Keratinocyte (primary cell): ENCODE measurements around the gene NUP54. TPM values are rescaled to one million over a fixed set of nuclear protein-coding genes. Genes with fewer than 3 reads are reported as not detected.

Source experiments
- DNase-seq: peaks from one replicate; pipeline ENCODE4 v3.0.0-alpha.2; 2011; ENCODE audit warnings: low read depth, missing footprints, low spot score
- FAIRE-seq: peaks from 2 replicates; lab custom pipeline; 2011; peaks lifted over from hg19 to GRCh38; lab: Jason Lieb, UNC
- H2AFZ ChIP-seq: 2 replicates; pipeline ENCODE4 v1.6.0; 2012; ENCODE audit warnings: low read length, control low read depth, inconsistent platforms; ENCODE audit not compliant: control insufficient read depth
- H3K27ac ChIP-seq: 2 replicates; pipeline ENCODE4 v1.5.1; 2011; ENCODE audit warnings: low read length; ENCODE audit not compliant: control insufficient read depth, insufficient read depth
- H3K27me3 ChIP-seq: 3 replicates; pipeline ENCODE4 v1.6.0; 2011; ENCODE audit warnings: low read length; ENCODE audit not compliant: control insufficient read depth, insufficient read depth; ENCODE audit errors: extremely low read depth
- H3K36me3 ChIP-seq, 2 experiments: 2 replicates in 1 of 2; 3 replicates in 1 of 2; pipeline ENCODE4 v1.5.1; 2011; ENCODE audit warnings: low read length in 2 of 2, mild to moderate bottlenecking in 1 of 2; ENCODE audit not compliant: control insufficient read depth in 2 of 2, insufficient read depth in 2 of 2; ENCODE audit errors: extremely low read depth in 1 of 2
- H3K4me1 ChIP-seq: 3 replicates; pipeline ENCODE4 v1.5.1; 2011; ENCODE audit warnings: low read length; ENCODE audit not compliant: control insufficient read depth, insufficient read depth; ENCODE audit errors: extremely low read depth
- H3K4me2 ChIP-seq: 3 replicates; pipeline ENCODE4 v1.6.0; 2011; ENCODE audit warnings: low read depth, low read length; ENCODE audit not compliant: control insufficient read depth, insufficient read depth; ENCODE audit errors: extremely low read depth
- H3K4me3 ChIP-seq, 3 experiments: fragments of 200-600 bp in 1 of 3; sonication (generic) in 1 of 3; 2 replicates in 2 of 3; 3 replicates in 1 of 3; pipeline ENCODE4 v1.5.1; 2011 to 2016; ENCODE audit warnings: low read length in 3 of 3, mild to moderate bottlenecking in 3 of 3, control low read depth in 2 of 3, inconsistent platforms in 1 of 3, low read depth in 1 of 3, mixed read lengths in 1 of 3, mixed run types in 1 of 3, moderate library complexity in 1 of 3; ENCODE audit not compliant: control insufficient read depth in 2 of 3, insufficient read depth in 2 of 3; ENCODE audit errors: extremely low read depth in 1 of 3
- H3K79me2 ChIP-seq: 2 replicates; pipeline ENCODE4 v1.6.0; 2012; ENCODE audit warnings: low read length; ENCODE audit not compliant: control insufficient read depth, insufficient read depth
- H3K9ac ChIP-seq: 3 replicates; pipeline ENCODE4 v1.6.0; 2011; ENCODE audit warnings: low read length; ENCODE audit not compliant: control insufficient read depth, insufficient read depth; ENCODE audit errors: extremely low read depth
- H3K9me1 ChIP-seq: 3 replicates; pipeline ENCODE4 v1.6.0; 2011; ENCODE audit warnings: low read length; ENCODE audit not compliant: control insufficient read depth, insufficient read depth; ENCODE audit errors: extremely low read depth
- H3K9me3 ChIP-seq: 2 replicates; pipeline ENCODE4 v1.5.1; 2012; ENCODE audit warnings: low read depth, low read length; ENCODE audit not compliant: control insufficient read depth
- H4K20me1 ChIP-seq: 3 replicates; pipeline ENCODE4 v1.6.0; 2011; ENCODE audit warnings: low read length; ENCODE audit not compliant: control insufficient read depth, insufficient read depth; ENCODE audit errors: extremely low read depth
- EZH2 ChIP-seq: IDR thresholded peaks from one replicate; pipeline ENCODE4 v1.6.1; 2012; ENCODE audit warnings: inconsistent platforms, mild to moderate bottlenecking, low read length, moderate library complexity
- dilution Hi-C: fragments of 300-500 bp; cut with MboI; formaldehyde crosslinking; loops from one replicate; pipeline ENCODE4 v1.7.0; 2020; ENCODE audit warnings: low sequenced_read_pairs; ENCODE audit not compliant: extremely low pct_ligation_motif_present
- polyA plus RNA-seq, 5 experiments: library from polyadenylated mRNA; depleted of rRNA in 3 of 5; stranded (reverse) in 3 of 5; stranded (forward) in 1 of 5; unstranded in 1 of 5; fragments of >200 nt; gene quantifications; 1 replicate in 1 of 5; 2 replicates in 3 of 5; 3 replicates in 1 of 5; pipeline versions ENCODE4 v1.2.1 to v1.2.3, GENCODE V29; 2011 to 2012; ENCODE audit warnings: missing spikeins in 2 of 5, low read depth in 1 of 5, low replicate concordance in 1 of 5
- TF ChIP-seq, protein P1 (sequence below), 3 experiments: IDR thresholded peaks in 1 of 3; conservative IDR thresholded peaks in 1 of 3; optimal IDR thresholded peaks in 1 of 3; 2 replicates in 2 of 3; 3 replicates in 1 of 3; pipeline versions ENCODE3 to v1.5.1; 2011; ENCODE audit warnings: low read length in 3 of 3, mild to moderate bottlenecking in 3 of 3, moderate library complexity in 2 of 3, control low read depth in 1 of 3, inconsistent platforms in 1 of 3; ENCODE audit not compliant: insufficient read depth in 2 of 3; ENCODE audit errors: extremely low read depth in 1 of 3

Gene NUP54
- polyA plus RNA-seq, 1 donor (not counting 4 experiments of a cell fraction or from before 2014, with no cell fraction given), result 59.2 TPM

DNA sequence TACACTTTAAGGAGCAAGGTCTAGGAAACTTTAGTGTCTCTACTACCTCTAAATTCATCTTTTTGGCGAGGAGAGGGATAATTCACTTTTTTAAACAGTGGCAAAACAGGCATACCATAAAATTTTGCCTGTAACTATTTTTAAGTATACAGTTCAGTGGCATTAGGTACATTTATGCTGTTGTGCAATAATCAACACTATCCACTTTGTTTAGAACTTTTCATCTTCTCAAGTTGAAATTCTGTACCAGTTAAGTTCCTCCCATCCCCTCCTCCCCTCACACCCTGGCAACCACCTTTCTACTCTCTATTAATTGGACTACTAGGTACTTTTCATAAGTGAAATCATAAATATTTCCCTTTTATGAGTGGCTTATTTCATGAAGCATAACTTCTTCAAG lies 31.4 kb downstream of the NUP54 start:
- no peak overlapping the region for H2AFZ ChIP-seq
- DNase-seq, result no peak
- no peak overlapping the region for H3K9ac ChIP-seq
- no peaks in the 10 kb centered on the region for H3K9me1 ChIP-seq
- H3K4me1 ChIP-seq, result no peaks in the 10 kb centered on the region
- FAIRE-seq, result no peak
- no peaks in the 10 kb centered on the region for H3K9me3 ChIP-seq
- dilution Hi-C loops, result no loop called here
- H3K27me3 ChIP-seq, result no peaks in the 10 kb centered on the region
- no peak for TF ChIP-seq EZH2
- TF ChIP-seq, protein P1, sequence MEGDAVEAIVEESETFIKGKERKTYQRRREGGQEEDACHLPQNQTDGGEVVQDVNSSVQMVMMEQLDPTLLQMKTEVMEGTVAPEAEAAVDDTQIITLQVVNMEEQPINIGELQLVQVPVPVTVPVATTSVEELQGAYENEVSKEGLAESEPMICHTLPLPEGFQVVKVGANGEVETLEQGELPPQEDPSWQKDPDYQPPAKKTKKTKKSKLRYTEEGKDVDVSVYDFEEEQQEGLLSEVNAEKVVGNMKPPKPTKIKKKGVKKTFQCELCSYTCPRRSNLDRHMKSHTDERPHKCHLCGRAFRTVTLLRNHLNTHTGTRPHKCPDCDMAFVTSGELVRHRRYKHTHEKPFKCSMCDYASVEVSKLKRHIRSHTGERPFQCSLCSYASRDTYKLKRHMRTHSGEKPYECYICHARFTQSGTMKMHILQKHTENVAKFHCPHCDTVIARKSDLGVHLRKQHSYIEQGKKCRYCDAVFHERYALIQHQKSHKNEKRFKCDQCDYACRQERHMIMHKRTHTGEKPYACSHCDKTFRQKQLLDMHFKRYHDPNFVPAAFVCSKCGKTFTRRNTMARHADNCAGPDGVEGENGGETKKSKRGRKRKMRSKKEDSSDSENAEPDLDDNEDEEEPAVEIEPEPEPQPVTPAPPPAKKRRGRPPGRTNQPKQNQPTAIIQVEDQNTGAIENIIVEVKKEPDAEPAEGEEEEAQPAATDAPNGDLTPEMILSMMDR (optimal IDR thresholded peaks at IDR 0.05 in 1 of 3, IDR thresholded peaks at IDR 0.05 in 1 of 3, conservative IDR thresholded peaks at IDR 0.05 in 1 of 3; ENCODE audit: extremely low read depth in 1 of 3, insufficient read depth in 2 of 3, low read length in 3 of 3), result no peak
- H3K79me2 ChIP-seq, result no peaks in the 10 kb centered on the region
- H4K20me1 ChIP-seq, result no peaks in the 10 kb centered on the region
- no peak overlapping the region for H3K4me3 ChIP-seq
- H3K27ac ChIP-seq, result no peak overlapping the region
- peaks cover 7 to 10% of the 10 kb centered on the region in 2 experiments for H3K36me3 ChIP-seq
- no peak overlapping the region for H3K4me2 ChIP-seq

DNA sequence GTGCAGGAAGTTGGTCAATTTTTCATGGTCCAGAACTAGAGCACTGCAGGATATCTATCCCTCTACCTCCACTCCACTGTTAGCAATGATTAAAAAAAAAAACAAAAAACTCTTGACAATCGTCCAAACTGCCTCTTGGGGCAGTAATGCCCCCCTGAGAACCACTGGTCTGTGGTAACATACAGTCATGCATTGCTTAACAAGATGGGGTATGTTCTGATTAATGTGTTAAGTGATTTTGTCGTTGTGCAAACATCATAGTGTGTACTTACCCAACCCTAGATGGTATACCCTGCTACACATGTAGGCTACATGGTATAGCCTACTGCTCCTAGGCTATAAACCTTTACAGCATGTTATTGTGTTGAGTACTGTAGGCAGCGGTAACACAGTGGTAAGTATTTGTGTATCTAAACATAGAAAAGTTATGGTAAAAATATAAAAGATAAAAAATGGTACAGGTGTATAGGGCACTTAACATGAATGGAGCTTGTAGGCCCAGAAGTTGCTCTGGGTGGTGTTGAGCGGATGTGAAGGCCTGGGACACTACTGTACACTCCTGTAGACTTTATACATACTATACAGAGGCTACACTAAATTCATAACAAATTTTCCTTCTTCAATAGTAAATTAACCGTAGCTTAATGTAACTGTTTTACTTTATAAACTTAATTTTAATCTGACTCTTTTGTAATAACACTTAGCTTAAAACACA lies 39.6 kb downstream of the NUP54 start:
- no peak for TF ChIP-seq EZH2
- TF ChIP-seq, protein P1 (optimal IDR thresholded peaks at IDR 0.05 in 1 of 3, IDR thresholded peaks at IDR 0.05 in 1 of 3, conservative IDR thresholded peaks at IDR 0.05 in 1 of 3; ENCODE audit: extremely low read depth in 1 of 3, insufficient read depth in 2 of 3, low read length in 3 of 3), result no peak
- Histone ChIP-seq H3K4me2 (no peak overlapping the region), H3K4me3 (no peak overlapping the region), H2AFZ (no peak overlapping the region), H3K27me3 (no peaks in the 10 kb centered on the region), H3K9me3 (no peaks in the 10 kb centered on the region), H3K27ac (no peak overlapping the region), H3K79me2 (no peaks in the 10 kb centered on the region), H4K20me1 (no peaks in the 10 kb centered on the region), H3K9ac (no peak overlapping the region), H3K9me1 (no peaks in the 10 kb centered on the region), H3K4me1 (no peaks in the 10 kb centered on the region), H3K36me3 (no peaks in the 10 kb centered on the region)
- dilution Hi-C loops, result no loop called here
- no peak for DNase-seq
- no peak for FAIRE-seq
